GM12801 (cell line): ENCODE data around the gene HOXB8.

Experiments used
- TF ChIP-seq, protein P1 (sequence below): IDR thresholded peaks from one replicate; pipeline ENCODE4 v1.5.1; 2011; ENCODE audit warnings: control low read depth; ENCODE audit not compliant: insufficient read length; ENCODE audit errors: extremely low read depth

Gene HOXB8

DNA sequence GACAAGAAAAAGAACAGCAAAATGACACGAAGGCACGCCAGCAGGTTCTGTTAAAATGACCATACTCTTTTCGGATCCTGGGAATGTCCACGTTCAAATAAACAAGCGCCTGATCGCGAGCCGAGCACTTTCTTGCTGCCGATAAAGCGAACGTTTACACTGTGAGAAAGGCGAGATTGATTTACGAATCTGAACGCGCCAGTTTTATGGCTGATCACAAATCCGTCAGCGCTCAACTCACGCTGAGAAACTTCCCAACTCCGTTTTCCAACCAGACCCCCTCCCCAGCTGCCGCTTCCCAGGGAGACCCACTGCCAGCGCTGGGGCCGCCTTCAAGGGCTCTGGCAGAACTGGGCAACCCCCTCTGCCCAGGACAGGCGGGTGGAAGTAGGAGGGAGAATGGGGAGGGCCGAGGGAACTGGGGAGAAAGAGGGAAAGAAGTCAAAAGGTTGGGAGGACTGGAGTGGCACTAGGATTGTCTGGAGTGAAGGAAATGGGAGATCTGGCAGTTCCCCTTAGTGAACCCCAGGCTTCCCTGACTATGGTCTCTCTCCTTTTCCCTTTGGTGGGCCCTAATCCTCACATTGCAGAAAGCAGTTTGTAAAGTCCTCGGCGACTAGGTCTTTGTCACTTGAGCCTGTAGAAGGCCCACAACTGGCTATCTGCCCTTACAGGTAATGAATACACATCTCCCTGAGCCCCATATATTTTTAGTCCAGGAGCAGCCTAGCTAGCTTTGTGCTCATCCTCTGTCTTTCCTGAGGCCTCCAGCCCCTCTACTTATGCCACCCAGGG lies 43.9 kb downstream of the HOXB8 start:
- TF ChIP-seq, protein P1, sequence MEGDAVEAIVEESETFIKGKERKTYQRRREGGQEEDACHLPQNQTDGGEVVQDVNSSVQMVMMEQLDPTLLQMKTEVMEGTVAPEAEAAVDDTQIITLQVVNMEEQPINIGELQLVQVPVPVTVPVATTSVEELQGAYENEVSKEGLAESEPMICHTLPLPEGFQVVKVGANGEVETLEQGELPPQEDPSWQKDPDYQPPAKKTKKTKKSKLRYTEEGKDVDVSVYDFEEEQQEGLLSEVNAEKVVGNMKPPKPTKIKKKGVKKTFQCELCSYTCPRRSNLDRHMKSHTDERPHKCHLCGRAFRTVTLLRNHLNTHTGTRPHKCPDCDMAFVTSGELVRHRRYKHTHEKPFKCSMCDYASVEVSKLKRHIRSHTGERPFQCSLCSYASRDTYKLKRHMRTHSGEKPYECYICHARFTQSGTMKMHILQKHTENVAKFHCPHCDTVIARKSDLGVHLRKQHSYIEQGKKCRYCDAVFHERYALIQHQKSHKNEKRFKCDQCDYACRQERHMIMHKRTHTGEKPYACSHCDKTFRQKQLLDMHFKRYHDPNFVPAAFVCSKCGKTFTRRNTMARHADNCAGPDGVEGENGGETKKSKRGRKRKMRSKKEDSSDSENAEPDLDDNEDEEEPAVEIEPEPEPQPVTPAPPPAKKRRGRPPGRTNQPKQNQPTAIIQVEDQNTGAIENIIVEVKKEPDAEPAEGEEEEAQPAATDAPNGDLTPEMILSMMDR: no peak

DNA sequence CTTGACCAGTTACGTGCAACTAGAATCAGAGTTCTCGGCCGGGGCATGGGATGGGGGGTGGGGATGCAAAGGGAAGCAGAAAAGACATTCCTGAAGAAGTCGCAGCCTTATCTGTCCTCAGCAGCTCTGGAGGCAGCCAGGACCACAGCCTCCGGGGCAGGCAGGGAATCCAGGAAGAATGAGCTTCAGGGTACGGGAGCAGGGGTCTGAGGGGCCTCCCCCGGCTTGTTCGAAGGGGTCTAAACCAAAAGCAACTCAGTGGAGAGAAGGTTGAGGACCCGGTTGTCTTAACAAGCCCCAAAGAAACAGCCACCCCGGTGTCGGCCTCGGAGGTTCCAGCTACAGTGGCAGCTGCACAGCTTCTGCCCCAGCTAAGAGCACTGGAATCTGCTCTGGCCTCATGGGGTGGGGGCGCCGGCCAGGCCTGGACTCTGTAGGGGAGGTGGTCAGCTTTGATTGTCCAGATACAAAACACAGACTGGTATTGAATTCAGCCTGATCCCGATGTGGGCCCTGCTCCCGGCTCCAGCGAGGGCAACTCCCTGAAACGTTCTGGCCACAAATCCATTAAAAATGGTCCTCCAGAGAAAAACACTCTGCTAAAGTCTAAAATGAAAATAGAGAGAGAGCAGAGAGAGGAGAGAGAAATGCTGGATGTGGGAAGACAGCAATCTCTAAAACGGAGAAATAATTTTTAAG lies 44.6 kb downstream of the HOXB8 start:
- TF ChIP-seq, protein P1: no peak

DNA sequence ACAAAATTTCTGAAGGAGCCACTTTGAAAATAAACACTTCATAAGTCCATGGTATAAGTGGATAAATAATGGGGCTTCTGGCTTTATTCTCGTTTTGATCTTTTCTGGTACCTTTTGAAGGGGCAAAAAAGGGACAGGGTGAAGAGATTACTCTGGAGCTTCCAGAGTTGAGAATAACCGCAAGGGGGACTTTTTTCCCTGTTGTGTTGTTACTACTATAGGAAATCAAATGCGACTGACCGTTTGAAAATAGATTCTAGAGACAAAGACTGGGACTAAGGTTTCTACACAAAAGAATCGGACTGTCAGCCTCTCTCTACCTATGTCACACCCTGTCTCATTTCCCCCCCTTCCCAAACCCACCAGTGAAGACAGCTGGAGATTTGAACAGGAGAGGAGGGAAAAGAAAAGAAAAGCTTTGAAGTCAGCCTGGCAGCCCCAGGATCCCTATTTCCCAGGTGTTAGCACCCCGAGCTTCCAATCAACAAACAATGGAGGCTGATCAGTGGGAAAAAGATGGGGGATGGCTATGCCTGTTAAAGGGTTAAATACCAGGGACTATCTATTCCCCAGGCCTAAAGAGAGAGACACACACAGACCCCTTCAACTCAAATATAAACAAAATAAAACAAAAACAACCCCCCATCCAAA lies 45.3 kb downstream of the HOXB8 start:
- TF ChIP-seq, protein P1: no peak

DNA sequence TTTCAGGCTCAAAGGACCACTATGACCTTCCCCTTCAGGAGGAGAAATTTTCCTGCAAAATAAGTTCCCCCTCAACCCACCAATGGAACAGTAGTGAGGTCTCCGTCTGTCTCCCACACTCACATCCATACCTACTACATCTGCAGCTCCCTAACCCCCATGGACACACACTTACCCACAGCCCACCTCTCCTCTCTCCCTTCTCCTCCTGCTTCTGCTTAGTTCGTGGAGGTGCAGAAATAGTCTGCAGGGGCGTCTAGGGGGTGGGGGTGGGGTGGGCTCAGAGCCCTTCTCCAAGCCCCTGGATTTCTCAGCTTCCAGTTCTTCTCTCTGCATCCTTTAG lies 45.9 kb downstream of the HOXB8 start:
- TF ChIP-seq, protein P1: no peak

DNA sequence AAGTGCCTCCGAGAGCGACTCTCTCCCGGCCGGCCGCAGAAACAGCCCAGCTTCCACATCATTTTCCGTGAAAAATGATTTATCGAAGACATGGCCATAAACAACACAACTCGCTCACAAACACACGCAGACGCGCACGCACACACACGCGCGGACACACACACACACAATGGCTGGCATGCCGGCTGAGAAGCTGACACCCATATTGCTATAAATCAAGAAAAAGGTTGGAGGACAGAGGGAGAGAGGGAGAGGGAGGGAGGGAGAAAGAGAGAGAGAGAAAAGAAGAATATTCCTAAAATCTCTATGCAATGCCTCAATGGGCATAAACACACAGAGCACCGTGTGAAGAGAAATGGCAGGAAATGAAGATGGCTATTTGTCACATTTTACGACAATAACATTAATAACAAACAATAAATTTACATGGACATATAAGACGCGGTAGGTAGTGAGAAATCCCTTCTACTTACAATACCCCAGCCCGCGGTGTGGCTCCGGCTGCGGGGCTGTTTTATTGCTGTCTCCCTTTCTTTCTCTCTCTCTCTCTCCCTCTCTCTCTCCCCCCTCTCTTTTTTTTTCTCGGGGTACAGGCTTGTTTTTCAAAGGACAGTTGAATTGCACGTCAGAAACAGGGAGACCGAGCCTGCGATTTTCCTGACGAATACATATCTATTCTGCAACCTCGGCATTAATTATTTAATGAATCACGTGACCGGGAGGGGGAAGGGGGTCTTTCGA lies 46.4 kb downstream of the HOXB8 start:
- TF ChIP-seq, protein P1: no peak

DNA sequence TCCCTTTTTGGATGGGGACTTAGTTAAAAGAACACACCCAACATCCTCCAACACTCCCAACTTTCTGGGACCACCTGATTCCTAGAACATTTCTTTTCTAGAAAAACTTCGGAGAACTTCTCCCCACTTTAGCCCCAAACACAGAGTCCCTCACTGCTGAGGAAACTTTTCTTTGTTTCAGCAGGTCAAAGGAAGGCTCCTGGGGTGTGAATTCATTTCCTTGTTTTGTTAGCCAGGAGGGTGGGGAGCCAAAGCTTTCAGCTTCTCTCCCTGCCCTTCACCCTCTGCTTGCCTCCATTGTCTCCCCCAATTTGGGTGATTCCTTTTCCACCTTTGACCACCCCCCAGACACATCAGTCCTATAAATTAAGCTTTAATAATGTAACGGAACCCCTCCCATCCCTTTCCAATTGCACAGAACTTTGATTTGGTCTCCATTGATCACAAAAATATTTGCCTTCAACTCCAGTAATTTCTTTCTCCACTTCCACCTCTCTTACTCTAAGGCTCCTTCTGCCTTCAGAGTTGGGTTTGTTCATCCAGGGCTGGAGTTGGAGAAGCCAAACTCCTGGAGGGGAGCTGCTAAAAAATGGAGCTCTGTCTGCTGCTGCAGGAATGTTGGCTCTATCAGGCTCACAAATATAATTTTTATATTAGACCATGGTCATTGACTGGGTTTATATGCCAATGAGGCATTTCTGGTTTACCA lies 47.3 kb downstream of the HOXB8 start:
- TF ChIP-seq, protein P1: no peak
